ENCODE measurements around the gene THOP1.

Gene THOP1

GRCh38 chr19:2854849-2855248, 69.5 kb downstream of the THOP1 start:
- no peak for DNase-seq (ENCODE audit: low read depth)

GRCh38 chr19:2856457-2857050, 71.3 kb downstream of the THOP1 start:
- DNase-seq (ENCODE audit: low read depth): no peak

GRCh38 chr19:2858864-2859263, 73.6 kb downstream of the THOP1 start:
- DNase-seq (ENCODE audit: low read depth): no peak

GRCh38 chr19:2863816-2864215, 78.5 kb downstream of the THOP1 start:
- no peak for DNase-seq (ENCODE audit: low read depth)

All from activated T-cell treated with anti-CD3 and anti-CD28 coated beads for 24 hours (primary cell).